B cell (primary cell): ENCODE measurements around the gene TICAM1. TPM values are rescaled to one million over a fixed set of nuclear protein-coding genes. Genes with fewer than 3 reads are reported as not detected.

Experiments used
- ATAC-seq: fragments of 200-7000 bp; cut with Tn5 transposase; one replicate; pipeline ENCODE4 v1.10.0; 2021; ENCODE audit warnings: low read depth, mild to moderate bottlenecking, moderate number of reproducible peaks, moderate library complexity
- CTCF ChIA-PET: fragments of 350-600 bp; sonication (Branson Sonifier 250); formaldehyde crosslinking; loops from one replicate; lab custom pipeline; 2021; ENCODE audit warnings: antibody characterized with exemption, inconsistent platforms; lab: Charles Lee
- POLR2A ChIA-PET: fragments of 350-600 bp; sonication (Branson Sonifier 250); formaldehyde crosslinking; loops from one replicate; lab custom pipeline; 2021; ENCODE audit warnings: antibody characterized with exemption; lab: Charles Lee
- DNase-seq: peaks from one replicate; pipeline ENCODE4 v3.0.0; 2013
- H2AFZ ChIP-seq: 2 replicates; pipeline ENCODE4 v1.6.1; 2012; ENCODE audit warnings: mild to moderate bottlenecking, low read depth, low read length; ENCODE audit not compliant: insufficient read depth, poor library complexity, severe bottlenecking
- H3K27ac ChIP-seq, 2 donors: 1 replicate in 1 of 2; 2 replicates in 1 of 2; pipeline ENCODE4 v1.5.1; 2012 to 2013; ENCODE audit warnings: low read length in 2 of 2, mild to moderate bottlenecking in 2 of 2, moderate library complexity in 1 of 2
- H3K27me3 ChIP-seq, 4 experiments: fragments of 200-600 bp in 1 of 4; sonication (generic) in 1 of 4; replicated peaks in 1 of 4; 1 replicate in 2 of 4; 2 replicates in 2 of 4; pipeline versions ENCODE4 v1.6.1 to v1.7.0; 2013 to 2016; ENCODE audit warnings: low read length in 3 of 4, mild to moderate bottlenecking in 2 of 4, mixed read lengths in 1 of 4, moderate library complexity in 1 of 4; ENCODE audit not compliant: insufficient read depth in 4 of 4, control insufficient read depth in 3 of 4; ENCODE audit errors: control extremely low read depth in 1 of 4
- H3K36me3 ChIP-seq, 2 experiments: replicated peaks in 1 of 2; 1 replicate in 1 of 2; 2 replicates in 1 of 2; pipeline versions ENCODE4 v1.6.1 to v1.7.1; 2013; ENCODE audit warnings: low read length in 1 of 2; ENCODE audit not compliant: insufficient read depth in 2 of 2, control insufficient read depth in 1 of 2; ENCODE audit errors: control extremely low read depth in 1 of 2, extremely low read depth in 1 of 2
- H3K4me1 ChIP-seq, 2 donors: fragments of 200-600 bp in 1 of 2; sonication (generic) in 1 of 2; 1 replicate in 1 of 2; 2 replicates in 1 of 2; pipeline versions ENCODE4 v1.5.1 to v1.6.1; 2013 to 2017; ENCODE audit warnings: low read length in 2 of 2; ENCODE audit not compliant: control insufficient read depth in 2 of 2, insufficient read depth in 2 of 2
- H3K4me2 ChIP-seq: replicated peaks from 2 replicates; pipeline ENCODE3; 2012; ENCODE audit warnings: mild to moderate bottlenecking, low read depth, low read length; ENCODE audit not compliant: poor library complexity, severe bottlenecking
- H3K4me3 ChIP-seq, 5 experiments: fragments of 200-600 bp in 1 of 5; sonication (generic) in 1 of 5; 1 replicate in 3 of 5; 2 replicates in 2 of 5; pipeline versions ENCODE4 v1.5.1 to v1.7.0; 2011 to 2016; ENCODE audit warnings: low read length in 4 of 5, mild to moderate bottlenecking in 4 of 5, low read depth in 2 of 5, control low read depth in 1 of 5, moderate library complexity in 1 of 5; ENCODE audit not compliant: insufficient read depth in 1 of 5; ENCODE audit errors: control extremely low read depth in 1 of 5, extremely low read depth in 1 of 5
- H3K79me2 ChIP-seq: fragments of 200-600 bp; sonication (generic); one replicate; pipeline ENCODE4 v1.6.0; 2016; ENCODE audit warnings: low read length; ENCODE audit not compliant: control insufficient read depth, insufficient read depth
- H3K9ac ChIP-seq: fragments of 200-600 bp; sonication (generic); 2 replicates; pipeline ENCODE4 v1.6.1; 2017; ENCODE audit warnings: mild to moderate bottlenecking, low read length, moderate library complexity
- H3K9me3 ChIP-seq, 3 donors: one replicate each; pipeline versions ENCODE4 v1.6.1 to v1.7.1; 2013; ENCODE audit warnings: low read length in 2 of 3; ENCODE audit not compliant: control insufficient read depth in 2 of 3, insufficient read depth in 1 of 3; ENCODE audit errors: control extremely low read depth in 1 of 3
- H4K20me1 ChIP-seq: 2 replicates; pipeline ENCODE4 v1.6.0; 2012; ENCODE audit warnings: mild to moderate bottlenecking, low read length; ENCODE audit not compliant: insufficient read depth, control insufficient read depth, poor library complexity, severe bottlenecking
- H3K27ac Mint-ChIP-seq: one replicate; pipeline ENCODE4 v1.8.0; 2021; ENCODE audit warnings: mixed read lengths
- H3K27me3 Mint-ChIP-seq: one replicate; pipeline ENCODE4 v1.8.0; 2021; ENCODE audit warnings: mixed read lengths
- H3K4me1 Mint-ChIP-seq: one replicate; pipeline ENCODE4 v1.8.0; 2021; ENCODE audit warnings: mixed read lengths
- H3K4me3 Mint-ChIP-seq: one replicate; pipeline ENCODE4 v1.8.0; 2021; ENCODE audit warnings: mixed read lengths
- H3K9me3 Mint-ChIP-seq: one replicate; pipeline ENCODE4 v1.8.0; 2022; ENCODE audit warnings: mixed read lengths; ENCODE audit not compliant: insufficient read depth
- EZH2 ChIP-seq: IDR thresholded peaks from 2 replicates; pipeline ENCODE4 v1.6.1; 2012; ENCODE audit warnings: borderline replicate concordance, low read depth, mild to moderate bottlenecking, moderate library complexity, low read length; ENCODE audit not compliant: insufficient read depth, poor library complexity, severe bottlenecking
- WGBS: methylation state at CpG from one replicate; pipeline ENCODE4 v1.1.5; 2013; ENCODE audit warnings: missing lambda C conversion rate; ENCODE audit not compliant: insufficient coverage; 5-methylcytosine and 5-hydroxymethylcytosine counted together
- intact Hi-C: fragments of 100-400 bp; cut with micrococcal nuclease; formaldehyde crosslinking; loops from one replicate; pipeline ENCODE4 v1.10.0; 2022
- polyA plus RNA-seq: library from polyadenylated mRNA; depleted of rRNA; stranded (reverse); fragments of >200 nt; gene quantifications from 2 replicates; pipeline ENCODE4 v1.2.3, GENCODE V29; 2012
- total RNA-seq, 2 donors: library from RNA; stranded (reverse); fragments of 120-200 nt in 1 of 2; gene quantifications; 1 replicate in 1 of 2; 2 replicates in 1 of 2; pipeline versions ENCODE4 v1.2.3 to v1.2.4, GENCODE V29; 2013 to 2022
- TF ChIP-seq, protein P1 (sequence below): fragments of 200-600 bp; IDR thresholded peaks from one replicate; pipeline ENCODE4 v1.8.0; 2022; ENCODE audit warnings: antibody characterized with exemption, mild to moderate bottlenecking

The TICAM1 gene
- total and polyA plus RNA-seq, 2 donors (not counting 1 experiment from before 2014, with no cell fraction given), result 12.7 to 19.7 TPM

GRCh38 chr19:4802711-4803110, 28.8 kb downstream of the TICAM1 start:
- intact Hi-C loops, result no loop called here
- no peak overlapping the region for H3K27ac Mint-ChIP-seq
- no peaks in the 10 kb centered on the region for H3K27me3 Mint-ChIP-seq
- H3K4me1 ChIP-seq, result peaks cover 4 to 11% of the 10 kb centered on the region in 2 donors
- no peaks in the 10 kb centered on the region for H4K20me1 ChIP-seq
- no peak overlapping the region for H3K27ac ChIP-seq
- H3K36me3 ChIP-seq, result peaks cover 0 to 4% of the 10 kb centered on the region in 2 experiments
- H3K9me3 ChIP-seq, result no peaks in the 10 kb centered on the region
- ATAC-seq, result no peak
- no peak overlapping the region for H2AFZ ChIP-seq
- H3K9me3 Mint-ChIP-seq, result no peaks in the 10 kb centered on the region
- H3K79me2 ChIP-seq, result peaks cover 34% of the 10 kb centered on the region
- no peak overlapping the region for H3K4me3 Mint-ChIP-seq
- no peak overlapping the region for H3K4me3 ChIP-seq
- H3K4me1 Mint-ChIP-seq, result peaks cover 13% of the 10 kb centered on the region
- ChIA-PET POLR2A (no interaction called here), CTCF (interaction anchor here (0.6 to 1.4 kb wide), 2 partner anchors 12 to 21 kb away, joined by 3 to 4 read pairs; no protein-coding TSS in a partner anchor)
- no peak overlapping the region for H3K4me2 ChIP-seq
- TF ChIP-seq, protein P1, sequence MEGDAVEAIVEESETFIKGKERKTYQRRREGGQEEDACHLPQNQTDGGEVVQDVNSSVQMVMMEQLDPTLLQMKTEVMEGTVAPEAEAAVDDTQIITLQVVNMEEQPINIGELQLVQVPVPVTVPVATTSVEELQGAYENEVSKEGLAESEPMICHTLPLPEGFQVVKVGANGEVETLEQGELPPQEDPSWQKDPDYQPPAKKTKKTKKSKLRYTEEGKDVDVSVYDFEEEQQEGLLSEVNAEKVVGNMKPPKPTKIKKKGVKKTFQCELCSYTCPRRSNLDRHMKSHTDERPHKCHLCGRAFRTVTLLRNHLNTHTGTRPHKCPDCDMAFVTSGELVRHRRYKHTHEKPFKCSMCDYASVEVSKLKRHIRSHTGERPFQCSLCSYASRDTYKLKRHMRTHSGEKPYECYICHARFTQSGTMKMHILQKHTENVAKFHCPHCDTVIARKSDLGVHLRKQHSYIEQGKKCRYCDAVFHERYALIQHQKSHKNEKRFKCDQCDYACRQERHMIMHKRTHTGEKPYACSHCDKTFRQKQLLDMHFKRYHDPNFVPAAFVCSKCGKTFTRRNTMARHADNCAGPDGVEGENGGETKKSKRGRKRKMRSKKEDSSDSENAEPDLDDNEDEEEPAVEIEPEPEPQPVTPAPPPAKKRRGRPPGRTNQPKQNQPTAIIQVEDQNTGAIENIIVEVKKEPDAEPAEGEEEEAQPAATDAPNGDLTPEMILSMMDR, result no peak
- TF ChIP-seq EZH2, result no peak
- H3K9ac ChIP-seq, result no peak overlapping the region
- WGBS, result 90% methylated on average over 7 of the region's 7 CpGs
- DNase-seq, result no peak
- H3K27me3 ChIP-seq, result no peaks in the 10 kb centered on the region

- H4K20me1 ChIP-seq, result no peaks in the 10 kb centered on the region
- H3K9me3 Mint-ChIP-seq, result no peaks in the 10 kb centered on the region
- no peak for TF ChIP-seq EZH2
- TF ChIP-seq, protein P1, result no peak
- H3K4me3 ChIP-seq, result no peak overlapping the region
- no peak overlapping the region for H3K9ac ChIP-seq
- peaks cover 50% of the 10 kb centered on the region for H3K79me2 ChIP-seq
- no peaks in the 10 kb centered on the region for H3K27me3 Mint-ChIP-seq
- POLR2A ChIA-PET, result no interaction called here
- no peak for DNase-seq
- H3K9me3 ChIP-seq, result no peaks in the 10 kb centered on the region
- ATAC-seq, result no peak
- no peak overlapping the region for H2AFZ ChIP-seq
- peaks cover 0 to 6% of the 10 kb centered on the region in 2 donors for H3K4me1 ChIP-seq
- no peaks in the 10 kb centered on the region for H3K27me3 ChIP-seq
- H3K36me3 ChIP-seq, result peaks cover 0 to 15% of the 10 kb centered on the region in 2 experiments
- WGBS, result no CpG with 5 or more reads among the region's 3 CpGs
- no peak overlapping the region for H3K4me3 Mint-ChIP-seq
- intact Hi-C loops, result no loop called here
- CTCF ChIA-PET, result interaction anchor here (0.9 to 4.3 kb wide), 4 partner anchors 9 to 169 kb away, joined by 3 to 33 read pairs (median 6); no protein-coding TSS in a partner anchor
- no peak overlapping the region for H3K4me2 ChIP-seq
- no peak overlapping the region for H3K27ac Mint-ChIP-seq
- peaks cover 8% of the 10 kb centered on the region for H3K4me1 Mint-ChIP-seq
- H3K27ac ChIP-seq, result no peak overlapping the region
These were observed 30.4 kb downstream of the TICAM1 start for GRCh38 chr19:4801085-4801619.
